GM18520 (cell line): ENCODE results near the gene TMEM120B.
"Not testable (repeated sequence)": the region's sequence is repeated elsewhere in the genome, so short reads cannot be mapped to it uniquely, and the experiment has no call there.

Experiments used
- ATAC-seq: cut with Tn5 transposase; IDR thresholded peaks from one replicate; pipeline ENCODE4 v1.9.1; 2021; ENCODE audit not compliant: unreplicated experiment

The TMEM120B gene

DNA sequence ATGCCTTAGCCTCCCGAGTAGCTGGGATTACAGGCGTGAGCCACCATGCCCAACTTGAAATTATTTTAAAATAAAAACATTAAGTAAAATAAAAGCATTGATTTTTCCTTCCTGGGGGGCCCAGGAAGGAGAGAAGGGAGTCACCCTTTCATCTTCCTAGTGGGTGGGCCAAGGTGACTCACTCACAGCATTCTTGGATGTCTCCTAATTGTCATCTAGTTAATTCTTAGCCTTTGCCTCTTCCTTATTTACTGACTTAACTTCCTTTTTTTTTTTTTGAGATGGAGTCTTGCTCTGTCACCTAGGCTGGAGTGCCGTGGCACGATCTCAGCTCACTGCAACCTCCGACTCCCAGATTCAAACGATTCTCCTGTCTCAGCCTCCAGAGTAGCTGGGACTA is 29.2 kb downstream of the TMEM120B start:
- ATAC-seq: no peak

DNA sequence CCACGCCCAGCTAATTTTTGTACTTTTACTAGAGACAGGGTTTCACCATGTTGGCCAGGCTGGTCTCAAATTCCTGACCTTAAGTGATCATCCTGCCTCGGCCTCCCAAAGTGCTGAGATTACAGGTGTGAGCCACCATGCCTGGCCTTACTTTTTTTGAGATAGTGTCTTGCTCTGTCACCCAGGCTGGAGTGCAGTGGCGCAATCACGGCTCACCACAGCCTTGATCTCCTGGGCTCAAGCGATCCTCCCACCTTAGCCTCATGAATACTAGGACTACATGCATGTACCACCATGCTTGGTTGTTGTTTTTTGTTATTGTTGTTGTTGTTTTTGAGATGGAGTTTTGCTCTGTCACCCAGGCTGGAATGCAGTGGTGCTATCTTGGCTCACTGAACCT is 33.0 kb downstream of the TMEM120B start:
- ATAC-seq: not testable (repeated sequence)

DNA sequence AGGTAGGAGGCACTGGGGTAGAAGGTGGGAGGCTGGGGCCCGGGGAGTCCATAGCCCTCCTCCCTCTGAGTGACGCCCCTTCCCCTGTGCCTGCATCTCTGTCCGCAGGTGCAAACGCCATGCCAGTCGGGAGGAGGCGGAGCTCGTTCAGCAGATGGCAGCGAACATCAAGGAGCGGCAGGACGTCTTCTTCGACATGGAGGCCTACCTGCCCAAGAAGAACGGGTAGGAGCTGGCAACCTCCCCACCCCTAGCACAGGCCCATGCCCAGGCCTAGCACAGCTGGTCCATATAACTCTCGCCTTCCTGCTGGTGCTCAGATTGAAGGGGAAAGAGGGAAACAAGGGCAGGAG is 35.6 kb downstream of the TMEM120B start:
- no peak for ATAC-seq

DNA sequence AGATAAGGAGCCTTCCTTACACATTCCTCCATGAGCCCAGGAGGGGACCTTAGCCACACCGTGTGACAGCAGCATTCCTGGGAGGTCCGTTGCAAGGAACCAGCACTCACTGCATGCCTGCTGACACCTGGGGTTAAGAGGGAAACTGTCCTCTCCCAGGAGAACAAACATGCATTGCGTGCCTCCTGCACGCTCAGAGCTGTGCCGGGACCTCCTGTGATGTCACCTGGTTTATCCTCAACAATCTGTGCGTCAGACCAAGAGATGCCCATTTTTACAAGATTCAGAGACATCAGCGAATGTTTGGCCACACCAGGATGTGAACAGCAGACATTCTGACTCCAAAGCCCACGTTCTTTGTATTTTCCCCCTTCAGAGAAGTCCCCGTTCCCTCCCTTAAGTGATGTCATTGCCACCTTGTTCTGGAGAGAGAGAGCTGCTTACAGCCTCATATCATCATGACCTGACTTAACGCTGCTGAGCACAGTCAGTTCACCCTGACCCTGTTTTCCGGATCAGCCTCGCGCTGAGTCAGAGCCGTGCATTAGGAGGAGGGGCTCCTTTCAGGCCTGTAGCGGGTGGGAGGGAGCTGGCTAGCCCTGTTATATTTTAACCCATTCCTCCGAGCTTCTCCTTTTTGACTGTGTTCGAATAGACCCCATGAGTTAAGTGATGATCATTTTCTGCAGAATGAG is 36.2 kb downstream of the TMEM120B start:
- no peak for ATAC-seq

DNA sequence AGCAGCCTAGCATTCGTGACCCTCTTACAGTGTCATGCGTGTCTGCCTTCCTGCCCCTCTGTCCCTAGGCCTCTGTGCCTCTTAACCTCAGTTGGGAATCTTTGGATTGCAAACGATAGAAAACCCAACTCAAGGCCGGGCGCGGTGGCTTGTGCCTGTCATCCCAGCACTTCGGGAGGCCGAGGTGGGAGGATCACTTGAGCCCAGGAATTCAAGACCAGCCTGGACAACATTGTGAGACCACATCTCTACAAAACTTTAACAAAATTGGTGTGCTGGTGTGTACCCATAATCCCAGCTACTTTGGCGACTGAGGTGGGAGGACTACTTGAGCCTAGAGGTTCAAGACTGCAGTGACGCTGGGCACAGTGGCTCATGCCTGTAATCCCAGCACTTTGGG is 36.7 kb downstream of the TMEM120B start:
- no peak for ATAC-seq

DNA sequence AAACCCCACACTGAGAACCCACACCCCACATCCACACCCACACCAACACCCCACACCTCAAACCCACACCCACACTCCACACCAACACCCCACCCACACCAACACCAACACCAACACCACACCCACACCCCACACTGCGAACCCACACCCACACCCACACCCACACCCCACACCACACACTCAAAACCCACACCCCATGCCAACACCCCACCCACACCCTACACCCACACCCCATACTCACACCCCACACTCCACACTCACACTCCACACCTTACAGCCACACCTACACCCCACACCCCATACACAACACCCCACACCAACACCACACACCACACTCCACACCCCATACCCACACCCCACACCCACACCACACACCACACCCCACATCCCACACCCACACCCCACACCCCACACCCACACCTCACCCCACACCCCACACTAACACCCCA is 38.0 kb downstream of the TMEM120B start:
- no peak for ATAC-seq

DNA sequence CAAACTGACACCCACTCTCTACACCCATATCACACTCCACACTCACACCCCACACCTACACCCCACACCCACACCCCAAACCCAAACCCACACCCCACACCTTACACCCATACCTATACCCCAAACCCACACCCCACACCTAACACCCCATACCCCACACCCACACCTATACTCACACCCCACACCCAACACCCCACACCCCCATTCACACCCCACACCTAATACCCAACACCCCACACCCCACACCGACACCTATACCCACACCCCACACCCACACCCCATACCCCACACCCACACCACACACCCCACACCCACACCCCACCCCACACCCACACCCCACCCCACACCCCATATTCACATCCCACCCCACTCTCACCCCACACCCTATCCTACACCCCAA is 38.5 kb downstream of the TMEM120B start:
- no peak for ATAC-seq

DNA sequence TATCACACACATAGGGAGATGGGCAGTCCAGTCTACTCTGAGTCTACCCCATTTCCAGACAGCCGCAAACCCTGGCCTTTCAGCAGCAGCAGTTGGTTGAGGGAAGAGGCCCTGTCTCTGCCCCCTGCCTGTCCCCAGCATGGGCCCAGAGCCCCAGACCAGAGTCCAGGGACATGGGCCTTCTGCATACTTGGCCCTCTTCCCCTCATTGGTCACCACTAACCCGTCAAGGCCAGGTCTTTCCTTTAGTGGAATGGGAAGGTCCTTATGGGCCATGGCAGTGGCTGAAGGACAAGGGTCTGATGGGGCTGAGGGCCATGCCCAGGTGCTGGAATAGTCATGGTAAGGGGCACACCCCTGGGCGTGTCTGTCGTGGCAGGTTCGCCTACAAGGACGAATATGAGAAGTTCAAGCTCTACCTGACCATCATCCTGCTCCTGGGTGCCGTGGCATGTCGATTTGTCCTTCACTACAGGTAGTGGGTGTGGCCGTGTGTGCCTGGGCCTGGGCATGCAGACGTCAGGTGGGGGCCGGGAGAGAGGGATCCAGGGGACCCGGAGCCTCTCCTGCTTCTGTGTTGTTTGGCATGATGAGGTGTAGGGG is 39.3 kb downstream of the TMEM120B start:
- ATAC-seq: no peak

DNA sequence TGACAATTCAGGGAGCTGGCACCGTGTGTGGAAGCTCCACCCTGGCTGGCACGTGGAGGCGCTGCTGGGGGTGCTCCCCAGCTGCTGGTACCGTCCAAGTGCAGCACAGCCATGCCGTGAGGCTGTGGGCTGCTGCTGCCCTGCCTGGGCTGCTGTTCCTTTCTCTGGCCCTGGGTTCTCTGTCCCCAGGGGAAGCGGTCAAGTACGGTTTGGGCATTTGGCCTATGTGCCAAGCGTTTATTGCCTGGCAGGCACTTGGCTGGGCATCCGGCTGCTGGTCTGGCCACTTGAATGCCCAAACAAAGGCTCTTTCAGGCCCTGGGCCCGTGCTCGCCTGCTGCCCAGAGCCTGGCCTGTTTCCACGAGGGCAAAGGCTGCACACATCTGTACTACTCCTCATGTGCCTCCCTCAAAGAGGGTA is 41.3 kb downstream of the TMEM120B start:
- no peak for ATAC-seq

DNA sequence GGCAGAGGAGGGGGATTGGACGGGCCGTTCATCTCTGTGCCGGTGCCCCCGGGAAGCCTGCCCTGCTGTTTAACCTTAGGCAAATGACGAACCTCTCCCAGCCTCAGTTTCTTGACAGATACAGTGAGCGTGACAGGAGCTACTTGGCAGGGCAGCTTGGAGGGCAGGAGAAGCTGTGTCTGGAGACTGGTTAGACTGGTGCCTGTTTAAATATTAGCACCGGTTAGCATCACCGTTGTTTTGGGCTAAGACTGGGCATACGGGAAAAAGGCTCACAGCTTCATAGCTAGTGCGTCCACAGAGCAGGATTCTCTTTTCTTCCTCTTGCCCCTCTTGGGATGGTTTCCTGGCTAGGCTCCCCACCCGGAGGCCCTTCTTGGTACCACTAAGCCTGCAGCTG is 42.3 kb downstream of the TMEM120B start:
- no peak for ATAC-seq

DNA sequence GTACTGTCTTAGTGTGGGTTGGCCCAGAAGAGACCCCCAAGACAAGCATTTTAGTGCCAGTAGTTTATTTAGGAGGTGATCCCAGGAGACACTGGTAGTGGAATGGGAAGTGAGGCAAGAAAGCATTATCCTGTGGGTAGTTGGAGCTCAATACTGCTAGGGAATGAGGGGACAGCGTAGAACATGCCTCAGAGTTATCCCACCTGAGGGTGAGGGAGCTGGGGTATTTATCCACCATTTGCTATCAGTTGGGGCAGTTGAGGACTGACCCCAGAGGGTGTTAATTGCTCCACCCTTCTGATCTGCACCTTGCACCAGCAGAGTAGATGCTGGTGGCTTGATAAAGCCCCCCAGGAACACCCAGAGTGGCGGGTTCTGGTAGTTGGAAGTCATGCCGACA is 43.0 kb downstream of the TMEM120B start:
- no peak for ATAC-seq

DNA sequence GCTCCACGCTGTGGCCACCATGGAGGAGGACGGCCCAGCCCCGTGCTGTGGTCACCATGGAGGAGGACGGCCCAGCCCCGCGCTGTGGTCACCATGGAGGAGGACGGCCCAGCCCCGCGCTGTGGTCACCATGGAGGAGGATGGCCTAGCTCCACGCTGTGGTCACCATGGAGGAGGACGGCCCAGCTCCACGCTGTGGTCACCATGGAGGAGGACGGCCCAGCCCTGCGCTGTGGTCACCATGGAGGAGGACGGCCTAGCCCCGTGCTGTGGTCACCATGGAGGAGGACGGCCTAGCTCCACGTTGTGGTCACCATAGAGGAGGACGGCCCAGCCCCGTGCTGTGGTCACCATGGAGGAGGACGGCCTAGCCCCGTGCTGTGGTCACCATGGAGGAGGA is 46.0 kb downstream of the TMEM120B start:
- ATAC-seq: not testable (repeated sequence)

DNA sequence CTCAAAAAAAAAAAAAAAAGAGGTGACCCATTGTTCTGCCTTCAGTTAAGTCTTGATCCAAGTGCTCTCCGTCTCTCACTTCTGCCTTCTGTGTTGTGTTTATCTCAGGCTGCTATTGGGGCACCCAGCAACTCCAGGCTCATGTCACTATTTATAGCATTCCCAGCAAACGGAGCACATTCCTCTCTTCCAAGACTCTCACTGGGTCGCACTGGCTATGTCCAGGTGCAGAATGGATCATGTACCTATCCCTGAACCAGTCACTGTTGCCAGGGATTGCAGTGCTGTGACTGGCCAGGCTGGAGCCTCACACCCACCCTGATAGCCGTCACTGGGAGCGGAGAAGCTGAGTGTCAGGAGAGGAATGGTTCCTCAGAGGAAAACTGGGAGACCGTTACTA is 49.7 kb downstream of the TMEM120B start:
- ATAC-seq: no peak

DNA sequence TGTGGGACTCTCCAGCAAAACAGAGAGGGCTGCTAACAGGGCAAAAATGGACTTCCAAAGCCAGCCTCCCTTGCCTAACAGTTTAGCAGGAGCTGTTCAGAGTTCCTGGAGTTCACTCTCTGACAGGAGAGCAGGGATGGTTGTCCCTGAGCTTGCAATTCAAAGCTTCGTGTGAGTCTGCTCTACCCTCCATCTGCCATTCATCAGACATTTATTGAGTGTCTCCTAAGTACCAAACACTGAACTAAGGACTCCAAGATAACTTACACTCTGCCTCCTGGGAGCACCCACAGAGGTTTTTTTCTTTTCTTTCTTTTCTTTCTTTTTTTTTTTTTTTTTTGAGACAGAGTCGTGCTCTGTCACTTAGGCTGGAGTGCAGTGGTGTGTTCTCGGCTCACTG is 52.3 kb downstream of the TMEM120B start:
- ATAC-seq: no peak

DNA sequence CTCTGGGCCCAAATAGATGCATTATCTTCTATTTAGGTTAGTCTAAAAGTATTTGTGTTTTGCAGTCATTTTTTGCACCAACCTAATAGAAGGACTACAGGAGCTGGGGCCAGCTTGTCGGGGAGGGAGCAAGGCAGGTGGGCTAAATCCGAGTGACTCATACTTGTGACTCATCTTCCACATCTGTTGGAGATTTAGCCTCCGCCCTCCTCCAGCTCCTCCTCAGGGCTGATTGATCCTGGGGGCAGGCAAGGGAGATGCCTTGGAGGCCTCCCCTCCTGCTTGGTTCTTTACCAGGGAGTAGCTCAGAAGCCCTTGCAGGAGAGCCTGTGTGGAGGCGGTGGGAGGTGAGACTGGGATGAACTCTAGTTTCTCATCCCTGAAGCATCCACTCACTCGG is 53.0 kb downstream of the TMEM120B start:
- ATAC-seq: no peak

DNA sequence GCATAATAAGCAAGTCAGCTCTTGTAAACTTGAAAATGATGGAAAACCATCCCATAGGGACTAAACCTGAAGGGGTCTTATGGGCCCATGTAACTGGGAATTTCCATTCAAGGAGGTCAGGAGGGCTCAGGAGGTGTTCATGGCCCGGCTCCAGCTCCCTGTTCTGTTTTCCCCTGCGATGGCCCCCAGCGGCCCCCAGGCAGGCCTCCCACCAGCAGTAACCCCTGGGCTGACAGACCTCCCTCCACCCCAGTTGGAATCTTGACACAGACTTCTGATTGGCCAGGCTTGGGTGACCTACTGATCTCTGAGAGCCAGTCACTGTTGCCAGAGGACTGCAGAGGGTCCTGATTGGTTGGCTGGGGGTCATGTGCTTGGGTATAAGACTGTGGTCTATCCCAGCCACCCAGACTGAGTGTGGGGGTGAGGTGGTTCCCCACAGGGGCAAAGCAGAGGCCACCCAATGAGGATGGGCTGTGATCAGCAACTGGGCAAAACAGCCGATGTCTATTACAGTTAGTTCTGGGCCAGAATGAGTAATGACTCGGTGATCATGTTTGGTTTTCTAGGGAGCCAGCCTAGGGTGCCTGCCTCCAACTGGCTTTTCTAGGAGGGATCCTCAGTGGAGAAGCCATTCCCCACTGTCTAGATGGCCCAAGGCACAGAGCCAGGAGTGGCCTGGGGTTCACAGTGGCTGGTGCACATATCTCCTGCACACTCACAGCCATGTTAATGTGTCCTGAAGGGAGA is 53.9 kb downstream of the TMEM120B start:
- ATAC-seq: no peak

DNA sequence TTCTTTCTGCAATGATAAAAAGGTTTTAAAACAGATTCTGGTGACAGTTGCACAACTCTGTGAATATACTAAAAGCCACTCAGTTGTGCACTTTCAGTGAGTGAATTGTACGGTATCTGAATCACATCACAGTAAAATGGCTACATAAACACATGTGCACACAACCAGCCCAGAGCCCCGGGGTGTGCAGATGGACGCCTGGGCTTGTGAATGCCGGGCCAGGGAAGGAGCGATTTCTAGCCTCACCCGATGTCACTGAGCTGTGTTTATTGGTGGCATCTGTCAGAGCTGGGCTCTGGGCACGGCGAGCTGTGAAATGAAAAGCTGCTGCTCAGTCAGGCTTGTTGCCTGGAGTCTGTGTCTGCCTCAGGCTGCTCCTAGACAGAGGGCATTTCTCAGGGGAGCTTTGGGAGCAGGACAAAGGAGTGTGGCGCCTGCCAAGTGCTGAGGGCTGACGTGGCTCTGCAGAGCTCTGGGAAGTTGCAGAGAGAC is 55.0 kb downstream of the TMEM120B start:
- ATAC-seq: no peak

DNA sequence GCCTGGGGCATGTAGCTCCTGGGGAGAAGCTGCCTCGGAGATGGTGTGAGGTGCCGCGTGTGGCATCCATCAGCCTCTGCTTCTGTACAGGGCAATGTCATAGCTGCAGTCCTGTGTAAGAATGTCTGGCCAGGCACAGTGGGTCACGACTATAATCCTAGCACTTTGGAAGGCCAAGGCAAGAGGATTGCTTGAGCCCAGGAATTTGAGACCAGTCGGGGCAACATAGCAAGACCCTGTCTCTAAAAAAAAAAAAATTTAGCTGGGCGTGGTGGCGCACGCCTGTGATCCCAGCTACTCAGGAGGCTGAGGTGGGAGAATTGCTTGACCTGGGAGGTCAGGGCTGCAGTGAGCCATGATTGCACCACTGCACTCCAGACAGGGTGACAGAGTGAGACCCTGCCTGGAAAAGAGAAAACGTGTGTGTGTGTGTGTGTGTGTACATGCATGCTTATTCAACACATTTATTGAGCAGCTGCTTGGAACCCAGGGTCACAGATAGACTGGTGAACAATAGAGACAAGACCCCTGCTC is 56.8 kb downstream of the TMEM120B start:
- ATAC-seq: no peak

DNA sequence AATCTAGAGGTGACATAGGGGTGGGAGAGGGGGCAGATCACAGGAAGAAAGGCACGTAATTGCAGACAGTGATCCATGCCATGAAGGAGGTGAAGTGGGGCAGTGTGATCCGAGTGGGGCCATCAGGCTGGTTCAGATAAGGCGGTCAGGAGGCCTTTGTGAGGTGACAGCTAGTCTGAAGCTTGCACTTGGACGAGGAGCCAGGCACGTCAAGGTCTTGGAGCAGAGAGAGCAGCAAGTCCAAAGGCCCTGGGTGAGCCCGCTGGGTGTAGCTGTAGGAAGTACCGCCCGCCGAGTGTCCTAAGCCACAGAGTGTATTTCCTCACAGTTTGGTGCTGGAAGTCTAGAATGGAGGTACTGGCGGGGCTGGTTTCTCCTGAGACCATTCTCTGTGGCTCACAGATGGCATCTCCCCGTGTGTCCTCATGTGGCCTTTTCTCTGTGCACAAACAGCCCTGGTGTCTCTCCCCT is 57.3 kb downstream of the TMEM120B start:
- ATAC-seq: no peak

DNA sequence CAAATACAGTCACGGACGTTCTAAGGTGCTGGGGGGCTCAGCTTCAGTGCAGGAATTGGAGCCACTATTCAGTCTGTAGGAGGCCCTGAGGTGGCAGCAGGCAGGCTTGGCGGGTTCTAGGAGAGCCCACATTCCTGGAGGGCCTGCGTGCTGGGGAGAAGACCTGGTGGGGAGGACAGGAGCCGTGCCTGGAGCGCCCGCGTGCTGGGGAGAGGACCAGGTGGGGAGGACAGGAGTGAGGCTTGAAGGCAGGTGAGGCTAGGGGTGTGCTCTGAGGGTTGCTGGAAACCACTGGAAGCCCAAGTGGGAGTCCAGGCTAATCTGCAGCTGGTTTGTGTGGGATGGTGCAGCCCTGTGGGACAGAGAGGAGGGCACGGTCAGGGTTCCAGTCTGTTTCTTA is 57.8 kb downstream of the TMEM120B start:
- ATAC-seq: no peak

DNA sequence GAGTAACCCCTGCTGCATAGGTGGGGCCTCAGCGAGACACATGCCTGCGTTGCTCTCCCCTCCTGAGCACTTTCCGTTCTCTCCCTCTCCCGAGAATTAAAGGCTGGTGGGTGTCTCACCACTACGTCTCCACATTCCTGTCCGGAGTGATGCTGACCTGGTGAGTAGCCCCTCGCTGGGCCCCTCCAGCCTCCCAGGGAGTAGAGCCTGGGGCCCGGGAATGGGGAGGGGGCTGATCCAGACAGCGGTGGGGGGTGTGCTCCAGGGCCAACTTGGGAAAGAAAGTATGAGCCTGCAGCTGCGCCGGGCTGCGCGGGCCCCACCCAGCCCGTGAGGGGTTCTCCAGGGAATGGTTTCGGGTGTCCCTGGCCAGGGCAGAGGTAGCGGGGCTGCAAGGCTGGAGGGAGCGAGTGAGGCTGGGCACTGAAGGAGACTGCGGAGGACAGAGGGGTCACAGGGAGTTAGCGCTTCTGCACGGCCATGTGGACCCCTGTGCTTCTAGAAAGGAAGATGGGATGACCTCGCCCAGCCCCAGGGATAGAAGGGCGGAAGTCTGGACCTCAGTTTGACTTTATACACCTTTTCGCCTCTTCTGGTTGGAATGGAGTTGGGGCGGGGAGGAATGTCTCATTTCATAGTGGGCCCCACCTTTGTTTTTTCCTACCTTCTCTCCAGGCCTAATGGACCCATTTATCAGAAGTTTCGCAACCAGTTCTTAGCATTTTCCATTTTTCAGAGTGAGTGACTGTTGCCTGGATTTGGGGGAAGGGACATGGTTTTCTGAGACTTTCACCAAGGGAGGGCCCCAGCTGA is 58.5 kb downstream of the TMEM120B start:
- no peak for ATAC-seq
